ENCODE results near the gene RAB7B.
"Not testable (repeated sequence)": the region's sequence is repeated elsewhere in the genome, so short reads cannot be mapped to it uniquely, and the experiment has no call there.

The RAB7B gene

GRCh38 chr1:206002871-206003801 lies at the start of gene RAB7B:
TSS of gene RAB7B (minus strand) at chr1:206003395. CDS start at chr1:205994135, 9,260 bp downstream.
- no peak within 1 kb of the TSS for H3K27ac ChIP-seq
- H3K4me1 ChIP-seq (ENCODE audit: control insufficient read depth in 1 of 2, insufficient read depth in 1 of 2, low read depth in 1 of 2, low read length in 1 of 2): peaks cover 9 to 14% of the 10 kb centered on the region in 2 experiments
- TF ChIP-seq, protein P1, sequence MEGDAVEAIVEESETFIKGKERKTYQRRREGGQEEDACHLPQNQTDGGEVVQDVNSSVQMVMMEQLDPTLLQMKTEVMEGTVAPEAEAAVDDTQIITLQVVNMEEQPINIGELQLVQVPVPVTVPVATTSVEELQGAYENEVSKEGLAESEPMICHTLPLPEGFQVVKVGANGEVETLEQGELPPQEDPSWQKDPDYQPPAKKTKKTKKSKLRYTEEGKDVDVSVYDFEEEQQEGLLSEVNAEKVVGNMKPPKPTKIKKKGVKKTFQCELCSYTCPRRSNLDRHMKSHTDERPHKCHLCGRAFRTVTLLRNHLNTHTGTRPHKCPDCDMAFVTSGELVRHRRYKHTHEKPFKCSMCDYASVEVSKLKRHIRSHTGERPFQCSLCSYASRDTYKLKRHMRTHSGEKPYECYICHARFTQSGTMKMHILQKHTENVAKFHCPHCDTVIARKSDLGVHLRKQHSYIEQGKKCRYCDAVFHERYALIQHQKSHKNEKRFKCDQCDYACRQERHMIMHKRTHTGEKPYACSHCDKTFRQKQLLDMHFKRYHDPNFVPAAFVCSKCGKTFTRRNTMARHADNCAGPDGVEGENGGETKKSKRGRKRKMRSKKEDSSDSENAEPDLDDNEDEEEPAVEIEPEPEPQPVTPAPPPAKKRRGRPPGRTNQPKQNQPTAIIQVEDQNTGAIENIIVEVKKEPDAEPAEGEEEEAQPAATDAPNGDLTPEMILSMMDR (IDR thresholded peaks at IDR 0.05): no peak
- H3K4me3 ChIP-seq (ENCODE audit: low read depth in 1 of 2, low read length in 1 of 2): no peak within 1 kb of the TSS
- H3K27me3 ChIP-seq: peaks cover 7% of the 10 kb centered on the region
- no peaks in the 10 kb centered on the region for H3K36me3 ChIP-seq
- no peaks in the 10 kb centered on the region for H3K9me3 ChIP-seq

- H3K9me3 ChIP-seq; H3K27me3 ChIP-seq; H3K27ac ChIP-seq; H3K4me1 ChIP-seq (ENCODE audit: control insufficient read depth in 1 of 2, insufficient read depth in 1 of 2, low read depth in 1 of 2, low read length in 1 of 2); H3K4me3 ChIP-seq (ENCODE audit: low read depth in 1 of 2, low read length in 1 of 2); H3K36me3 ChIP-seq: not testable (repeated sequence)
Observed at GRCh38 chr1:206052231-206052865, 49.2 kb upstream of the RAB7B start.

- no peaks in the 10 kb centered on the region for H3K36me3 ChIP-seq
- H3K4me3 ChIP-seq (ENCODE audit: low read depth in 1 of 2, low read length in 1 of 2): no peak overlapping the region
- no peaks in the 10 kb centered on the region for H3K9me3 ChIP-seq
- TF ChIP-seq, protein P1 (IDR thresholded peaks at IDR 0.05): no peak
- H3K4me1 ChIP-seq (ENCODE audit: control insufficient read depth in 1 of 2, insufficient read depth in 1 of 2, low read depth in 1 of 2, low read length in 1 of 2): peaks cover 0 to 4% of the 10 kb centered on the region in 2 experiments
- no peaks in the 10 kb centered on the region for H3K27me3 ChIP-seq
- H3K27ac ChIP-seq: no peak overlapping the region
Observed at GRCh38 chr1:206050655-206051235, 47.5 kb upstream of the RAB7B start.

GRCh38 chr1:206049919-206050600 lies 46.9 kb upstream of the RAB7B start:
- Histone ChIP-seq H3K36me3 (no peaks in the 10 kb centered on the region), H3K27me3 (no peaks in the 10 kb centered on the region), H3K27ac (no peak overlapping the region), H3K4me3 (ENCODE audit: low read depth in 1 of 2, low read length in 1 of 2) (no peak overlapping the region), H3K9me3 (no peaks in the 10 kb centered on the region), H3K4me1 (ENCODE audit: control insufficient read depth in 1 of 2, insufficient read depth in 1 of 2, low read depth in 1 of 2, low read length in 1 of 2) (peaks cover 0 to 4% of the 10 kb centered on the region in 2 experiments)
- TF ChIP-seq, protein P1 (IDR thresholded peaks at IDR 0.05): no peak

DNA sequence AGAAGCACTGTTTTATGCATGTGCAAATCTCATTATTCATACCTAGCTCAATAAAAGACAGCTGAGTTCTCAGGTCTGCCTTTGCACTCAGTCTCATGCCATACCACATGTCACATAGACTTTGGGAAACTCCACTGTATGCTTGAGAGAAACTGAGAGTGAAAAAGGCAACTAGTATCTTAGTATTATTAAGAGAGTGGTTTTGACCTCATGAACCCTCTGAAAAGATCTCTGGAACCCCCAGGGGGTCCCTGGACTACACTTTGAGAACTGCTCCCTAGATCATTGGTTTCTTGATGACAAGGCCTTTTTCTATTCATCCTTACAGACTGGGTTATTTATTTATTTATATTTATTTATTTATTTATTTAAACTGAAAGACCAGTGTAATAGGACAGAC lies 46.1 kb upstream of the RAB7B start:
- no peaks in the 10 kb centered on the region for H3K36me3 ChIP-seq
- H3K4me1 ChIP-seq (ENCODE audit: control insufficient read depth in 1 of 2, insufficient read depth in 1 of 2, low read depth in 1 of 2, low read length in 1 of 2): peaks cover 0 to 4% of the 10 kb centered on the region in 2 experiments
- no peak overlapping the region for H3K27ac ChIP-seq

More for the DNA sequence above, 46.1 kb upstream of the RAB7B start:
- H3K9me3 ChIP-seq: no peaks in the 10 kb centered on the region
- no peaks in the 10 kb centered on the region for H3K27me3 ChIP-seq
- TF ChIP-seq, protein P1 (IDR thresholded peaks at IDR 0.05): no peak
- H3K4me3 ChIP-seq (ENCODE audit: low read depth in 1 of 2, low read length in 1 of 2): no peak overlapping the region
